GM21528 (cell line): ENCODE results near the gene NUTF2.
A peak's percentile ranks its signal among the peaks of the same experiment; 100 is the strongest.
"Not testable (repeated sequence)": the region's sequence is repeated elsewhere in the genome, so short reads cannot be mapped to it uniquely, and the experiment has no call there.

ENCODE experiments used
- ATAC-seq: cut with Tn5 transposase; IDR thresholded peaks from one replicate; pipeline ENCODE4 v1.9.1; 2021; ENCODE audit warnings: mild to moderate bottlenecking, moderate library complexity; ENCODE audit not compliant: unreplicated experiment, low FRiP score

The NUTF2 gene

DNA sequence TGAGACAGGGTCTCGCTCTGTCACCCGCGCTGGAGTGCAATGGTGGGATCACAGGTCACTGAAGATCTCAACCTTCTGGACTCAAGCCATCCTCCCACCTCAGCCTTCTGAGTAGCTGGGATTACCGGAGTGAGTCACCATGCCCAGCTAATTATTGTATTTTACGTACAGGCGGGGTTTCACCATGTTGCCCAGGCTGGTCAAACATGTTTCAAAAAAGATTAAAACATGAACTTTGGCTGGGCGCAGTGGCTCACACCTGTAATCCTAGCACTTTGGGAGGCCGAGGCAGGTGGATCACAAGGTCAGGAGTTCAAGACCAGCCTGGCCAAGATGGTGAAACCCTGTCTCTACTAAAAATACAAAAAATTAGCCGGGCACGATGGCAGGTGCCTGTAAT lies 9.5 kb upstream of the NUTF2 start:
- not testable (repeated sequence) for ATAC-seq

DNA sequence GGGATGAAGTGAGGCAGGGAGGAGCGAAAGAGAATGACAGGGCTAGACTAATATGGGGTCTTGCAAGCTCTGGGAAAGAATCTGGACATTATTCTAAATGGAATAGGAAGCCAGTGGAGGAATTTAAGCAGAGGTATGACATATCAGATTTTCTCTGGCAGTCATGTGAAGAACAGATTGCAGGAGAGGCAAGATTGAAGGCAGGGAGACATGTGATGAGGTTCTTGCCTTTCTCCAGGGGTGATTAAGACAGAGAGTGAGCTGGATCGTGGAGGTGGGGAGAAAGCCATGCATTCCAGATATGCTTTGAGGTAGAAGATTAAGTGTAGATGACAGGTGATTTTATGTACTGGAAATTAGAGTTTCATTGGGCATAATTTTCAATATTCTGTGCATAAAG lies 8.9 kb upstream of the NUTF2 start:
- no peak for ATAC-seq

DNA sequence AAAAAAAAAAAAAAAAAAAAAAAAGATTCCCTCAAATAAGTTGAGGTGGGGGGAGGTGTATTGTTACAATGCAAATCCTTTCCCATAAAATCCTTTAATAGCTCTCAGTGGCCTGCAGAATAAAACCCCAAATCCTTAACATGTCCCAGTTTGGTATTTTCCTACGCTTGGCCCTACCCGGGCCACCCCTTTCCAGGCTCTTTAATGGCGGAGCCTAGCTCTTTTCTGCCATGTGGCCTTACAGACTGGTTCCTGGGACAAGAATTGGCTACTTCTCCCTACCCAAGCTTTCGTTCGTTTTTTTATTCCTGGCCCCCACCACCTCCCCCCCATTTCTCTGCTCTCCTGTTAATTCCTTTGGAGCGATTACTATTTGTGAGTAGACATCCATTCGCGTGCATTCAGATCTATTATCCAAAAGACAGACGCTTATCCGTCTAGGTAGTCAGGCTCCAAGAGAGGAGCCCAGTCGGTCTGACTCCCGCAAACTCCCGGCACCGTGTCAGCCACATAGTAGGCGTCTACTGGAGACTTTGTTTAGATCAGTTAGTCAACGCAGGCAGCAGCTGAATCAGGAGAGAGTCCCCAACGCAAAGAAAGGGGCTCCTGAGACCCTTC lies 5.4 kb upstream of the NUTF2 start:
- ATAC-seq: no peak

DNA sequence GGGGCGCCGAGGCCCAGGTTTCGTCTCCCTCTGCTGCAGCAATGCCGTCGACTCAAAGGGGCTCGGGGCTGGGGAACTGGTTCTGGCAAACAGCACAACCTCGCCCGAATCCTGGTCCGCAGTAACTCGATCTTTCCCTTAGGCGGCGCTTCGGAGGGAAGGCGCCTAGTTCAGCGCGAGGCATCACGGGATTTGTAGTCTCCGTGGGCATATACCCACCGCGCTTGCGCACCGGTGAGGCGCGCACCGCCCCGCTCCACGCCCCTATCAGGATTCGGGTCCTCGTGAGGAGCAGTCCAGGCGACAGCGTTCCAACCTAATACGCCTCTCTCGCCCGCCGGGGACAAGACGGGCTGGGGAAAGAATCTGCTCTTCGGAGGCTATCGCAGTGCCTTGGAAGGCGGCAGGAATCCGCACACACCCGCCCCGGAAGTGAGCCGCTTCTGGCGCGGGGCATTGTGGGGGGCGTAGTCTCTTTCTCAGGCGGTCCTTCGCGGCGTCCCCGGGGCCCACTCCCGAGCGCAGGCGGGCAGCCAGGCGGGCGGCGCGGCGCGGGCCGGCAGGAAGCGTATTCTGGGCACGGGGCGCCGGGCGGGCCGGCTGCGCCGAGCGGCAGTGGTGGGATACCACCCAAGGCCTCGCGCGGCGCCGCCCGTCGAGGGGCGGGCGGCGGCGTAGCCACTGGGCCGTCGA lies 4.8 kb upstream of the NUTF2 start, which contains the start of gene THAP11:
THAP11 (plus strand) TSS at position 505 of the 693 bp plus-strand sequence. CDS start 235 bp downstream, outside the sequence.
- peak; percentile 48 for ATAC-seq

DNA sequence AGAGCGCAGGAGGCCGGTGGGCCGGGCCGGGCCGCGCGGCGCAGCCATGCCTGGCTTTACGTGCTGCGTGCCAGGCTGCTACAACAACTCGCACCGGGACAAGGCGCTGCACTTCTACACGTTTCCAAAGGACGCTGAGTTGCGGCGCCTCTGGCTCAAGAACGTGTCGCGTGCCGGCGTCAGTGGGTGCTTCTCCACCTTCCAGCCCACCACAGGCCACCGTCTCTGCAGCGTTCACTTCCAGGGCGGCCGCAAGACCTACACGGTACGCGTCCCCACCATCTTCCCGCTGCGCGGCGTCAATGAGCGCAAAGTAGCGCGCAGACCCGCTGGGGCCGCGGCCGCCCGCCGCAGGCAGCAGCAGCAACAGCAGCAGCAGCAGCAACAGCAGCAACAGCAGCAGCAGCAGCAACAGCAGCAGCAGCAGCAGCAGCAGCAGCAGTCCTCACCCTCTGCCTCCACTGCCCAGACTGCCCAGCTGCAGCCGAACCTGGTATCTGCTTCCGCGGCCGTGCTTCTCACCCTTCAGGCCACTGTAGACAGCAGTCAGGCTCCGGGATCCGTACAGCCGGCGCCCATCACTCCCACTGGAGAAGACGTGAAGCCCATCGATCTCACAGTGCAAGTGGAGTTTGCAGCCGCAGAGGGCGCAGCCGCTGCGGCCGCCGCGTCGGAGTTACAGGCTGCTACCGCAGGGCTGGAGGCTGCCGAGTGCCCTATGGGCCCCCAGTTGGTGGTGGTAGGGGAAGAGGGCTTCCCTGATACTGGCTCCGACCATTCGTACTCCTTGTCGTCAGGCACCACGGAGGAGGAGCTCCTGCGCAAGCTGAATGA lies 4.0 kb upstream of the NUTF2 start:
- ATAC-seq: peak; percentile 11

DNA sequence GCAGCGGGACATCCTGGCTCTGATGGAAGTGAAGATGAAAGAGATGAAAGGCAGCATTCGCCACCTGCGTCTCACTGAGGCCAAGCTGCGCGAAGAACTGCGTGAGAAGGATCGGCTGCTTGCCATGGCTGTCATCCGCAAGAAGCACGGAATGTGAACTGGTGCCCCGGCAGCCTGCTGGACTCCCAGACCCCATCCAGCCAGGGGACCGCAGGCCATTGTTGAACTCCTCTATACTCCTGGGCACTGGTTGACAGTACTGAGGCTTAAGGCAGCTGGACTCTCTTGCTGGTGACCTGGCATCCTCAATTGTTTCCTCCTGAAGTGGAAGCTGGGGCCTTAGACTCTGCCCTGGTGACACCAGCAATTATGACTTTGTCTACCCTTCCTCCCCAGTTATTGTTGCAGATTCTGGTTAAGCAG lies 3.4 kb upstream of the NUTF2 start:
- ATAC-seq: no peak

DNA sequence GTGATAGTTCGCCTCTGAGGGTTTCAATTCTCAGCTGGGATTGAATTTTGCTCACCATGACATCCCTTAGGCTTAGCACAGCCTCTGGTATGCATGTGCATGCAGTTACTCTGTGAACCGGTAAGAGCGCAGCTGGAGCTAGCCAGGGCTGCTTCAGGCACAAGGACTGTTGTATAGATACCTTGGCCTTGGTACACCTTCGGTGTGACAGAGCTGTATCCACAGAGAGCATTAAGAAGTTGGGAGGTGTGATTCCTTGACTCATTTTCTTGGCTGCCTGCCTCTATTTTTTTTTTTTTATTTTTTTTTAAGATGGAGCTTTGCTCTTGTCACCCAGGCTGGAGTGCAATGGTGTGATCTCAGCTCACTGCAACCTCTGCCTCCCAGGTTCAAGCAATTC lies 2.2 kb upstream of the NUTF2 start:
- ATAC-seq: no peak

DNA sequence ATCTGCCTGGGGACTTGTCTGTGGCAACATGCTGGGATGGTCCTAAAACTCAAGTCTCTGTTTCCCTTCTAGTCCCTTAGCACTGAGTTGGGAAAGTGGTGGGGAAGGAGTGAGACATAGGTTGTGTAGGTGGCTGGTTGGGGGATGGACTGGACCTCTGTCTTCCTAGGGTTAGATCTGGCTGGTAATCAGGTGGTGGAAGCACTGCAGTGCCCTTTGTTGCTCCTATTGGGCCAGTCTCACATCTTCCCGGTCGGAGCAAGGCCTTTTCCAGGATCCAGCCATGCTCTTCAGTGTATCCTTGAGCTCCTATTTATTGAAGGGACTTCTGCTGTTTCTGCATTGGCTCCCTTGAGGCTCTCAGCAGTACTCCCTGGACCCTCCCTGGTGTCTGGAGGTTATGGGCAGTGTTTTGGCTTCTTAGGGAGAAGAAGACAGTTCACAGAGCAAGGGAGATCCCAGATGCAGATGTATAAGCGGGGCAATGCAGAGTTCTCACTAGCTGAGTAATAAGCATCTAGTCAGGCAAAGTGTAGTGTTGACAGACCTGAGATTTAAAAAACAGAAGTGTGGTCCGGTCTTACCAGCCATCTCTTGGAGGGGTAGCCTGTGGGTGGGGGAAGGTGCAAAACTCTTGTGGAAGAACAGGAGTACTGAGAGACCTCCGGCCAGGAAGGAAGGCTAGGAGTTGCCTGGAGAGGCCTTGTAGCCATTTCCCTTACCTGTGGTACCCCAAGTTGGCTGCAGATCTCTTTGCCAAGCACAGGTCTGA lies 1.3 kb upstream of the NUTF2 start:
- no peak for ATAC-seq

DNA sequence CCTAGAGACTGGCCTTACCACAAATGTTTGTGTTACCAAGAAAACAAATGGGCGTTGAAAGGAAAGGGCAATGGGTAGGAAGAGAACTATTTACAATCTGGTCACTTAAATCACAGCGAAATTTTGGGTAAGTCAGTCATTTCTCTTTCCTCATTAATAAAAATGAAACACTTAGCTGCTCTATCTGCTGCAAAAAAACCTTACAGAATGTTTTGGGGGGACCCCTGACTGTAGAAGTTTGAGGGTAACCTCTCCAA lies 742 bp upstream of the NUTF2 start:
- ATAC-seq: no peak

DNA sequence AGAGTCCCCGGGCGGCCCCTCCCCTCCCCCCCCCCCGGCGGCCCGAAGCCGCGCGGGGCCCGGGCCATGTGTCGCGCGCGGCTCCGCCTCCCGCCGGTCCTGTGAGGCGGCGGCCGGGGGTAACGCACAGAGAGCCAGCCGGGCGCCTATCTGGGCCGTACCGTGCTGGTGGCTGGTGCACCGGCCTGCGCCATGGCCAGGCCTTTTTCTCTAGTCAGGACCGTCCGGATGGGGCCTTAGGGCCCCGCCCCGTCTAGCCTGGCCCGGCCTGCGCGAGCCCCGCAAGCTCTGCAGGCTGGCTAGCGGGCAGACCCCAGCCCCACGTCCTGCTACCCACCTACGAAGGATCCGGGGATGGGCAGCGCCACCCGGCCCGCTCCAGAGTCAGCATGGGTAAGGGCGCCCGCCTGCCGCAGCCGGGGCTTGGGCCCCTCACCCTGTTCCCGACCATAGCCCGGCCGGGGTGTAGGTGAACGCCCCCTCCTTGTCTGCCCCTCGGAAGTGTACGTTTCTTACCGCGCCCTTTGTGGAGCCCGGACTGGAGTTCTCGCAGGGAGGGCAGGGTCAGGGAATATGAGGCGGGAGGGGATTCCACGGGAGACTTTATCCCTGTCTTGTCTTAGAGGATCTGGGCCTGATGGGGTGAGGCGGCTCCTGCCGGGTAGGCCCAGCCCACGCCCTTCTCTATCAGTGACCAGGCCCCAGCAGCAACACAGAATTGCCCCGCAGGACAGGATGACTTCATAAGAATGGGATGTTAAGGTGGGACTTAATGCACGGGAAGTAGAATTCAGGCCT lies 530 bp downstream of the NUTF2 start, which contains the start of gene CENPT:
CENPT (minus strand) TSS at position 630 of the 798 bp plus-strand sequence. CDS start 13,834 bp downstream, outside the sequence.
- peak; percentile 38 for ATAC-seq

DNA sequence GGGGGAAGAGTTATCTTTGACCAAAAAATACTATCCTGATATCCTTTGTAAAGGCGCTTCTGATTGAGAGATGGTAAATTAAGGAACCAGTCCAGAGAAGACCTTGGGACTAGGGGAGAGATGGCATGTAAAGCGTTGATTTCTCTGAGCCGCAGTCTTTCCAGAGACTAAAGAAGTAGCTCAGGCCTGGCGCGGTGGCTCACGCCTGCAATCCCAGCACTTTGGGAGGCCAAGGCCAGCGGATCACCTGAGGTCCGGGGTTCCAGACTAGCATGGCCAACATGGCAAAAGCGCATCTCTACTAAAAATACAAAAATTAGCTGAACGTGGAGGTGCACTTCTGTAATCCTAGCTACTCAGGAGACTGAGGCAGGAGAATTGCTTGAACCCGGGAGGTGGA lies 1.4 kb downstream of the NUTF2 start:
- no peak for ATAC-seq

DNA sequence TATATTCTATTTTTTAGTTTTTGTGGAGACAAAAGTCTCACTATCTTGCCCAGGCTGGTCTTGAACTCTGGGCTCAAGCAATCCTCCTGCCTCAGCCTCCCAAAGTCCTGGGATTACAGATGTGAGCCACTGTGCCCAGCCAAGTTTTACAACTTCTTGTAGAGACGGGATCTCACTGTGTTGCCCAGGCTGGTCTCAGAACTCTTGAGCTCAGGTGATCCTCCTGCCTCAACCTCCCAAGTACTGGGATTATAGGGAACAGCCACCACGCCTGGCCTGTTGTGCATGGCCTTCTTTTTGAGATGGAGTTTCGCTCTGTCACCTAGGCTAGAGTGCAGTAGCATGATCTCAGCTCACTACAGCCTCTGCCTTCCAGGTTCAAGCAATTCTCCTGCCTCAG lies 6.9 kb downstream of the NUTF2 start:
- ATAC-seq: no peak

DNA sequence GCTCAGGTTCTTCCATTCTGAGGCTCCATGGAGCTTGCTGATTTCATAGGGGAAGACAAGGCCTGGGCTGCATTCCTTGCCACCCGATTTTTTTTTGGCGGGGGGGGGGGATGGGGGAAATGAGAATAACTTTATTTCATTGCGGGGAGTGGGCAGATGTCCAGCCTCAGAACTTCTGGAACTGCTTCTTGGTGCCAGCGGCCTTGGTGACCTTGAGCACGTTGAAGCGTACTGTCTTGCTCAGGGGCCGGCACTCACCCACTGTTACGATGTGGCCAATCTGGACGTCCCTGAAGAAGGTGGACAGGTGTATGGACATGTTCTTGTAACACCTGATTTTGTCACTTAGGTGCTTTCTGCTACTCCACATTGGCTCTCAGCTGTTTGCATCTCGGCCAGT lies 9.1 kb downstream of the NUTF2 start:
- ATAC-seq: no peak

DNA sequence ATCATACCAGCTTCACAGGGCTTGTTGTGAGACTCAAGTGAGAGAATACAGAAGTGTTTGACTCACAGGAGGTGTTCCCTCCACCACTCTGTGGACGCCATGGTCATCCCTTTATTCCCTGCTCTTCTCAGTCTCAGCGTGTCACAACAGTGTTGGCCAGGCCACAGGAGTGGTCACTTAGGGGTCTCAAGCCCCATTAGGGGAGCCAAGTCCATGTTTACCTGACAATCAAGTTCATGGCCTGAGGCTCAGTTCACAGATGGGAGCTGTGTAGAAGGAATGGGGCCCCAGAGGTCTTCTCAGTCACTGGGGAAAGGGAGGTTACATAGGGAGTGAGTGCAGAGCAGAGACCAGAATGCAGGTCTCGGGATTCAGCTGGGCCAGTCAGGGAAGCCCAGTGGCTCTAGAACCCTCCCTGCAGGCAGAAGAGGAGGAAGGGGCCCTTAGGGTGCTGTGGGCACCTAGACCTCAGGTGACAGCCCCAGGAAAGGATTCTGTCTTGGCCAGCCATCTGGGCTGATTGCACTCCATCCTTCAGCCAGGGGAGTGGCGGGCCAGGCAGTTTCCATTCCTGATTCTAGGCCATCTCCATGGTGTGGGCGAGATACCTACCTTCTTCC lies 10.3 kb downstream of the NUTF2 start:
- ATAC-seq: no peak

DNA sequence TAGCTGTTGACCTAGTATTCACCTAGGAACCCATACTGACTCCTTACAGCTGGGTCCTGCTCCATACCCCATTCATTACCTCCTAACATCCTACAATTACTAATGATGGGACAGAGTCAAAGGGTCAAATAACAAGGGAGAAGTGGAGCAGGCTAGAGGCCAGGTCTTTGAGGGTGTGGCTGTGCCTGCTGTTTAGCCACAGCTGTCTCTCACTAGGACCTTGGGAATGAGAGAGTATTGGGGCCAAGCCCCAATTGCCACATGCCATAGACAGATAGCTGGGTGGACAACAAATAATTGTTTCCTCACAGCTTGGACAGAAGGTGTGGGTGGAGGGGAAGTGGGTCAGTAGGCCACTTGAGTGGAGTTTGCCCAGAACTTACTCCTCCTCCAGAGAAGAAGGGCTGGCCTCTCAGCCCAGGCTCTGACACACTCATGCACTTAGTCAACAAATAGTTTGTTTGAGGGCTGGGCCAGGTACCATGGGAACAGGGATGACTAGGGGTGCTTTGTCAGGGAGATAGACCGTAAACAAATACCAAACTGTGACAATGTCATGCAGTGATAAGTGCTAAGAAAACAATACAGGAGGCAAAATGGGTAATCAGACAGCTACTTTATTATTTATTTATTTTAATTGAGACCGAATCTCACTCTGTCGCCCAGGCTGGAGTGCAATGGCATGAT lies 11.0 kb downstream of the NUTF2 start:
- ATAC-seq: no peak

DNA sequence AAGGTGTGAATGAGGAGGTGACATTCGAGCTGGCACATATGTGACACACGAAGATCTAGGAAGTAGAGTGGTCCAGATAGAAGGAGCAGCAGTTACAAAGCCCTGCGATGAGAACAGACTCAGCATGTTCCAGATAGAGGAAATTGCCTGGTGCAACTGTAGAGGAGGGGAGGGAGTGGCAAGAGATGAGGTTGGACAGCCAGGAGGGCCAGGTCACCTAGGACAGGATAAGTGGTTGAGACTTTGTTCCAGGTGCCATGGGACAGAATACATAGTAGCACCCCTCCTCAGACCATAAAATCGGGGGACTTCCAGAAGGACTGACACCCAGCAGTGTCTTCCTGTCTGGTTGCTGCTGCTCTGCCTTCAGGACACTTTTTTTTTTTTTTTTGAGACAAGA lies 11.8 kb downstream of the NUTF2 start:
- ATAC-seq: no peak

DNA sequence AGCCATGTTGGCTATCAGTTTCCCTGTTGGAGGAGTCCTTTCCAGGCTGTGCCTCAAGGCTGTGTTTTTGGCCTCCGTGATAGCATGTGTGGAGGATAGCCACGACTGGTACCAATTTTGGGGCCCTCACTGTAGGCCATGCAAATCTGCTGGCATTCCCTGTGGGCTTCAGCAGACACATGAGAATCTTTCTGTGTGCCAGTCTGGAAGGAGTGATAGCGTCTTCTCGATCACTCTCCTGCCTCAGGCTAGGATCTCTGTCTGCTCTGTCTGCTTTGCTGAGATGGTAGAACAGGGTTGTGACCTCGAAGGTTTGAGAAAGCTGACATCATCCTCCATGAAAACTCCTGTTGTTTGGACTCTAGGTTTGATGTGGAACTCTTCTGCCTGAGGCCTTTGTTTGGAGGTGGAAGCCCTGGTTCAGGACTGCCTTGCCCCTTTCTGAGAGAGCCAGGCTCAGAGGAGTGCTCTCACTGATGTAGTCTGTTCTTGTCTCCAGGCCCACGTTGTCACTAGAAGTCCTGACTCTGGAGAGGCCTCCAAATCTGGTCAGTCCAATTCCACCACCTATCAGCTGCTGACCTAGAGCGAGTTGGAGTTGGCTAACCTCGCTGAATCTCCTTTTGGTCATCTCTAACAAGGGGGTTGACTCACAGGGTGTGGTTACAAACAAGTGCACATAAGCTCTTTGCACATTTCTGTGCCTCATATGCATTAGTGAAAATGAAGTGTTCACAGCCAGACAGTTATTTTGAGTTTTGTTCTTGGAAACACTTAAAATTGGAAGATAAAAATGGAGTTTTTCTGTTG lies 14.1 kb downstream of the NUTF2 start:
- no peak for ATAC-seq

DNA sequence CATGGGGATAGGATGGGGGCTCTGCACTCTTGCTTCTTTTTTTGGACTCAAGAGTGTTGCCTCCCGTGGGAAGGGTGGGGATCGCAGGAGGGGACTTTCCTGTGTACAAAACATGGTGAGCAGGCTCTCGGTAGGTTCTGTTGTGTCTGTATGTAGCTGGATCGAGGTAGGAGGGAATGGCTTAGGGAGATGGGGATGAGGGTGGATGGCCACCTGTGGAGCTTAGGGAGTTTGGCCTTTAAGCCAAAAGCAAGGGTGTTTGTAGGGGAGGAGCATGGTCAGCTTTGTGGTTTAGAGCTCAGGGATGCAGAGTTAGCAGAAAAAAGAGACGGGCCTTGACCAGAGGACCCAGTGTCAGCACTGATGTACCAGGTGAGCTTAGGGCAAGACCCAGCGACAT lies 15.1 kb downstream of the NUTF2 start:
- no peak for ATAC-seq
